Neutrophil (primary cell): Measurements from ENCODE around the gene SENP3.

Experiments
- H3K27ac ChIP-seq: fragments of 200-600 bp; sonication (generic); 2 replicates; pipeline ENCODE4 v1.5.1; 2016; ENCODE audit warnings: mild to moderate bottlenecking, moderate library complexity
- H3K27me3 ChIP-seq: fragments of 200-600 bp; sonication (generic); 2 replicates; pipeline ENCODE4 v1.6.0; 2016; ENCODE audit warnings: mild to moderate bottlenecking
- H3K36me3 ChIP-seq: fragments of 200-600 bp; sonication (generic); 2 replicates; pipeline ENCODE4 v1.5.1; 2017
- H3K4me1 ChIP-seq, 2 experiments: fragments of 200-600 bp in 1 of 2; sonication (generic) in 1 of 2; 1 replicate in 1 of 2; 2 replicates in 1 of 2; pipeline versions ENCODE4 v1.5.1 to v1.6.1; 2013 to 2016; ENCODE audit warnings: low read depth in 1 of 2, low read length in 1 of 2, mild to moderate bottlenecking in 1 of 2, moderate library complexity in 1 of 2; ENCODE audit not compliant: control insufficient read depth in 1 of 2, insufficient read depth in 1 of 2
- H3K4me3 ChIP-seq, 2 experiments: fragments of 200-600 bp in 1 of 2; sonication (generic) in 1 of 2; 1 replicate in 1 of 2; 2 replicates in 1 of 2; pipeline ENCODE4 v1.5.1; 2013 to 2016; ENCODE audit warnings: low read depth in 1 of 2, low read length in 1 of 2, mild to moderate bottlenecking in 1 of 2, moderate library complexity in 1 of 2
- H3K9me3 ChIP-seq: fragments of 200-600 bp; sonication (generic); 2 replicates; pipeline ENCODE4 v1.5.1; 2016
- CTCF ChIP-seq: fragments of 200-600 bp; sonication (generic); IDR thresholded peaks from 2 replicates; pipeline ENCODE4 v1.5.1; 2016; ENCODE audit warnings: antibody characterized with exemption

The SENP3 gene

GRCh38 chr17:7606280-7606679, 44.6 kb downstream of the SENP3 start:
- Histone ChIP-seq H3K4me3 (no peak overlapping the region), H3K9me3 (no peaks in the 10 kb centered on the region), H3K27me3 (no peaks in the 10 kb centered on the region), H3K36me3 (peaks cover 44% of the 10 kb centered on the region), H3K27ac (no peak overlapping the region), H3K4me1 (no peaks in the 10 kb centered on the region)
- no peak for TF ChIP-seq CTCF

GRCh38 chr17:7610641-7611040, 48.9 kb downstream of the SENP3 start:
- Histone ChIP-seq H3K4me3 (no peak overlapping the region), H3K4me1 (peaks cover 16 to 24% of the 10 kb centered on the region in 2 experiments), H3K36me3 (peaks cover under 1% of the 10 kb centered on the region), H3K27ac (no peak overlapping the region), H3K27me3 (no peaks in the 10 kb centered on the region), H3K9me3 (no peaks in the 10 kb centered on the region)
- TF ChIP-seq CTCF = no peak

- H3K27me3 ChIP-seq = no peaks in the 10 kb centered on the region
- peaks cover 16 to 25% of the 10 kb centered on the region in 2 experiments for H3K4me1 ChIP-seq
- no peaks in the 10 kb centered on the region for H3K9me3 ChIP-seq
- no peak overlapping the region for H3K4me3 ChIP-seq
- no peaks in the 10 kb centered on the region for H3K36me3 ChIP-seq
- TF ChIP-seq CTCF = no peak
- H3K27ac ChIP-seq = no peak overlapping the region
These were observed 50.0 kb downstream of the SENP3 start for GRCh38 chr17:7611635-7612293.

GRCh38 chr17:7612294-7612640, 50.5 kb downstream of the SENP3 start:
- Histone ChIP-seq H3K27me3 (no peaks in the 10 kb centered on the region), H3K4me3 (no peak overlapping the region), H3K36me3 (no peaks in the 10 kb centered on the region), H3K9me3 (no peaks in the 10 kb centered on the region), H3K4me1 (peaks cover 16 to 25% of the 10 kb centered on the region in 2 experiments), H3K27ac (no peak overlapping the region)
- no peak for TF ChIP-seq CTCF

- Histone ChIP-seq H3K4me3 (peak overlapping the region; percentile 78 to 83), H3K4me1 (peaks cover 16 to 25% of the 10 kb centered on the region in 2 experiments), H3K9me3 (no peaks in the 10 kb centered on the region), H3K27me3 (no peaks in the 10 kb centered on the region), H3K27ac (peak overlapping the region; percentile 95), H3K36me3 (no peaks in the 10 kb centered on the region)
- TF ChIP-seq CTCF = no peak
These were observed 52.2 kb downstream of the SENP3 start for GRCh38 chr17:7613769-7614424.
